Stimulated activated memory B cell treated with anti-CD40 and anti-IgM and Interleukin-4, amounts not matched to agents 10 μg/mL and 1 μg/mL and 100 μg/mL, for 72 hours (primary cell): ENCODE measurements around the gene AADAT.
"Not testable (repeated sequence)": the region's sequence is repeated elsewhere in the genome, so short reads cannot be mapped to it uniquely, and the experiment has no call there.

ENCODE experiments used
- ATAC-seq: fragments of 150-1000 bp; cut with Tn5 transposase; 2 replicates; pipeline ENCODE4 v1.10.0; 2021
- H3K27ac Mint-ChIP-seq: one replicate; pipeline ENCODE4 v1.8.0; 2022; ENCODE audit warnings: mild to moderate bottlenecking, mixed read lengths
- H3K27me3 Mint-ChIP-seq: one replicate; pipeline ENCODE4 v1.8.0; 2022; ENCODE audit warnings: mixed read lengths
- H3K36me3 Mint-ChIP-seq: one replicate; pipeline ENCODE4 v1.8.0; 2022; ENCODE audit warnings: mixed read lengths
- H3K4me1 Mint-ChIP-seq: one replicate; pipeline ENCODE4 v1.8.0; 2022; ENCODE audit warnings: mixed read lengths
- H3K4me3 Mint-ChIP-seq: one replicate; pipeline ENCODE4 v1.8.0; 2022; ENCODE audit warnings: mild to moderate bottlenecking, moderate library complexity, mixed read lengths
- H3K9me3 Mint-ChIP-seq: one replicate; pipeline ENCODE4 v1.8.0; 2022; ENCODE audit warnings: mixed read lengths

AADAT gene

DNA sequence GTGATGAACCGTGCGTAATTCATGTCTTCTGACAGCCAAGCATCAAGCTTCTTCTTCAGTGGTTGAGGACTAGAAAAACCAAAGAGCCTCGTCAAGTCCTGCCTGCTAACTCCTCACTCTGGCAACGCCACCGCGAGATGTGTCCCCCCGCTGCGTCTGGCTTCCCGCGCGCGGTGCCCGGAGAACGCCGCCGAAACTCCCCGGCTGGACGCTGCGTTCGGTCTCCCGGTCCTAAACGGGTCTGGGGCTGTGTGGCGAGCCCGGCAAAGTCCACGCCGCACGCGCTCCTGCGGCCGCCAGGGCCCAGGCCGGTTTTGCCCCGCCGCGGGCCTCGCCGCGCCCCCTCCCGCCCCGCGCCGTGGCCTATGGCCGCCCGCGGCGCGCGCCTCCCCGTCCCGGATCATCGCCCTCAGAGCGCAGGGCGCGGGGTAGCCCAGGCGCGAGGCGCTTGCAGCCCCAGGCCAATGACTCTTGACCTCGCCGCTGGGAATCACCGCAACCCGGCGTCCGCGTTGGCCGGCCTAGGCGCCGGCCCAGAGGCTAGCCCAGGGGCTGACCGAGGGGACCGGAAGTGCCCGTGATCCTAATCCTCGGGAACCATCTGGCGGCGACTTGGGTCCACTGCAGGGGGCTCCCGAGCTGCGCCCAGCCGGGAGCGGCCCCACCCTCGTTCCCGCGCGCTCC lies at the start of gene AADAT:
Gene AADAT (minus strand): TSS at position 289 of the 684 bp plus-strand sequence. CDS start 266 bp downstream, at position 23.
- ATAC-seq, result no peak
- H3K27ac Mint-ChIP-seq, result no peak within 1 kb of the TSS
- H3K27me3 Mint-ChIP-seq, result peaks cover 53% of the 10 kb centered on the region
- H3K4me3 Mint-ChIP-seq, result peak within 1 kb of the TSS; percentile 12
- no peaks in the 10 kb centered on the region for H3K9me3 Mint-ChIP-seq
- no peaks in the 10 kb centered on the region for H3K36me3 Mint-ChIP-seq
- no peaks in the 10 kb centered on the region for H3K4me1 Mint-ChIP-seq

GRCh38 chr4:170138580-170139194 lies 48.9 kb upstream of the AADAT start:
- Mint-ChIP-seq H3K27ac (no peak overlapping the region), H3K27me3 (no peaks in the 10 kb centered on the region), H3K4me1 (no peaks in the 10 kb centered on the region), H3K4me3 (no peak overlapping the region), H3K9me3 (no peaks in the 10 kb centered on the region), H3K36me3 (no peaks in the 10 kb centered on the region)
- peak; percentile 51 for ATAC-seq

GRCh38 chr4:170137927-170138326 lies 48.2 kb upstream of the AADAT start:
- no peak for ATAC-seq
- Mint-ChIP-seq H3K9me3 (peaks cover 4% of the 10 kb centered on the region), H3K4me3 (no peak overlapping the region), H3K27me3 (no peaks in the 10 kb centered on the region), H3K27ac (no peak overlapping the region), H3K4me1 (no peaks in the 10 kb centered on the region), H3K36me3 (no peaks in the 10 kb centered on the region)

DNA sequence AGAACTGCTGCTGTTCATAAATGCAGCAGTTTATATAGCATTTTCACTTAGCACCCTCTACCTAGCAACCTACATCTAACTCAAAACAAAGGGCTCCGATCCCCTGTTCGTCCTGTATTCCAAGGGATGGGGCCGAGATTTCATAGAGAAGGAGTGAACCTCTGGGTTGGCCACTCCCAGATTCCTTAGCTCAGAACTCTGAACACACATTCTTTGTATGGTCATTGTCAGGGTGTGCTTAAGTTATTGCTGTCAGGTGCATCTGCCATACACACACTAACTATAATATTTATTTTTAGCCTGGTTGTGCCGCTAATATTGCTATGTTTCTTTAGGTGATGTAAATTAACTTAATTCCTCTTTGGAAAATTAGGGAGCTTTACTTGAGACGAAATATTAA lies 47.7 kb upstream of the AADAT start:
- H3K4me3 Mint-ChIP-seq, result no peak overlapping the region
- H3K4me1 Mint-ChIP-seq, result no peaks in the 10 kb centered on the region
- no peak overlapping the region for H3K27ac Mint-ChIP-seq
- no peaks in the 10 kb centered on the region for H3K27me3 Mint-ChIP-seq
- no peak for ATAC-seq
- H3K9me3 Mint-ChIP-seq, result peaks cover 6% of the 10 kb centered on the region
- no peaks in the 10 kb centered on the region for H3K36me3 Mint-ChIP-seq

DNA sequence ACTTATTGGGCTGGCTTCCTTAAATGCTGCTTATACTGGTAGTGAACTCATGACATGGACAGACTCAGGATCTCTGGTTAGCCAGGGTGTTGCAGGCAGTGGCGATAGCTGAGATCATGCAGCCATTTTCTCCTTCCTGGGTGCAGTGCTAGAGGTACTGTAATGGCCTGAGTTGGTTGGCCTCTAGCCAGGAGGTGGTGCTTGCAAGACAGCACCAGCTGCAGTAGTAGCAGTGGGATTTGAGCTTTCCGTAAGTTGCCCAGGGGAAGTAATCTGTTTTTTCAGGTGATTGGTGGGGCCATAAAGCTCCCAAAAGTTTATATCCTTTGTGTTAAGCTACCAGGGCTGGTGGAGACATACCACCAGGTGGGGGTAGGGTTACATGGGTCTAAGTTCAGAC lies 45.1 kb upstream of the AADAT start:
- no peaks in the 10 kb centered on the region for H3K36me3 Mint-ChIP-seq
- no peak for ATAC-seq
- H3K4me3 Mint-ChIP-seq, result no peak overlapping the region
- H3K9me3 Mint-ChIP-seq, result peaks cover 6% of the 10 kb centered on the region
- H3K27ac Mint-ChIP-seq, result no peak overlapping the region
- H3K4me1 Mint-ChIP-seq, result no peaks in the 10 kb centered on the region
- no peaks in the 10 kb centered on the region for H3K27me3 Mint-ChIP-seq

DNA sequence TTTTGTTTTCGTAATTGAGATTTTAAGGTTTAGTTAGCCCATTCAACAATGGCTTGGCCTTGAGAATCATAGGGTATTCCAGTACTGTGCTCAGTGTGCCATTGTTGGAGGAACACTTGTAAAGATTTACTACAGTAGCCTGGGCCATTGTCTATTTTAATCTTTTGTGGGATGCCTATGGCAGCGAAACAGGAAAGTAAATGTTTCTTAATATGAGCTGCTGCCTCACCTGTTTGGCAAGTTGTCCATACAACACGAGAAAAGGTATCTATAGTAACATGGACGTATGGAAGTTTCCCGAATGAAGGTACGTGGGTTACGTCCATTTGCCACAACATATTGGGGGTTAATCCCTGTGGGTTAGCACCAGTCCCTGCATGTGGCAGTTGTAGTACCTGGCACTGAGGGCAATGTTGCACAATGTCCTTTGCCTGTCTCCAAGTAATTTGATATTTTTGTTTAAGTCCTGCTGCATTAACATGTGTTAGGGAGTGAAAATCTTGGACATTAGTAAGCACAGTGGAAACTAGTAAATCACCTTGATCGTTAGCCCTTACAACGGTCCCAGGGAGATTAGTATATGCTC lies 38.6 kb upstream of the AADAT start:
- no peaks in the 10 kb centered on the region for H3K36me3 Mint-ChIP-seq
- no peak for ATAC-seq
- peaks cover 4% of the 10 kb centered on the region for H3K9me3 Mint-ChIP-seq
- H3K27ac Mint-ChIP-seq, result no peak overlapping the region
- H3K4me1 Mint-ChIP-seq, result no peaks in the 10 kb centered on the region
- no peak overlapping the region for H3K4me3 Mint-ChIP-seq
- no peaks in the 10 kb centered on the region for H3K27me3 Mint-ChIP-seq

- Mint-ChIP-seq H3K9me3 (peaks cover 2% of the 10 kb centered on the region), H3K36me3 (no peaks in the 10 kb centered on the region), H3K27me3 (no peaks in the 10 kb centered on the region), H3K27ac (no peak overlapping the region), H3K4me3 (no peak overlapping the region), H3K4me1 (no peaks in the 10 kb centered on the region)
- no peak for ATAC-seq
Measured at GRCh38 chr4:170127758-170128157, 38.0 kb upstream of the AADAT start.

GRCh38 chr4:170124406-170124805 lies 34.6 kb upstream of the AADAT start:
- no peaks in the 10 kb centered on the region for H3K36me3 Mint-ChIP-seq
- no peaks in the 10 kb centered on the region for H3K9me3 Mint-ChIP-seq
- H3K4me1 Mint-ChIP-seq, result no peaks in the 10 kb centered on the region
- no peak overlapping the region for H3K27ac Mint-ChIP-seq
- no peaks in the 10 kb centered on the region for H3K27me3 Mint-ChIP-seq
- no peak overlapping the region for H3K4me3 Mint-ChIP-seq
- ATAC-seq, result no peak

GRCh38 chr4:170122252-170122651 lies 32.5 kb upstream of the AADAT start:
- H3K36me3 Mint-ChIP-seq, result no peaks in the 10 kb centered on the region
- no peak for ATAC-seq
- H3K4me1 Mint-ChIP-seq, result no peaks in the 10 kb centered on the region

GRCh38 chr4:170114636-170115035 lies 24.9 kb upstream of the AADAT start:
- no peaks in the 10 kb centered on the region for H3K4me1 Mint-ChIP-seq
- no peaks in the 10 kb centered on the region for H3K36me3 Mint-ChIP-seq
- H3K9me3 Mint-ChIP-seq, result no peaks in the 10 kb centered on the region
- no peak overlapping the region for H3K4me3 Mint-ChIP-seq
- no peaks in the 10 kb centered on the region for H3K27me3 Mint-ChIP-seq
- no peak overlapping the region for H3K27ac Mint-ChIP-seq
- no peak for ATAC-seq

More at GRCh38 chr4:170122252-170122651, 32.5 kb upstream of the AADAT start:
- Mint-ChIP-seq H3K4me3 (no peak overlapping the region), H3K9me3 (no peaks in the 10 kb centered on the region), H3K27me3 (no peaks in the 10 kb centered on the region), H3K27ac (no peak overlapping the region)

GRCh38 chr4:170114183-170114582 lies 24.4 kb upstream of the AADAT start:
- H3K27me3 Mint-ChIP-seq, ATAC-seq, H3K36me3 Mint-ChIP-seq: not testable (repeated sequence)

GRCh38 chr4:170111546-170111945 lies 21.8 kb upstream of the AADAT start:
- H3K36me3 Mint-ChIP-seq, result no peaks in the 10 kb centered on the region
- H3K4me3 Mint-ChIP-seq, result no peak overlapping the region
- H3K27ac Mint-ChIP-seq, result no peak overlapping the region
- H3K4me1 Mint-ChIP-seq, result no peaks in the 10 kb centered on the region
- no peaks in the 10 kb centered on the region for H3K9me3 Mint-ChIP-seq
- no peaks in the 10 kb centered on the region for H3K27me3 Mint-ChIP-seq
- no peak for ATAC-seq

More at GRCh38 chr4:170114183-170114582, 24.4 kb upstream of the AADAT start:
- H3K4me3 Mint-ChIP-seq, H3K27ac Mint-ChIP-seq, H3K9me3 Mint-ChIP-seq, H3K4me1 Mint-ChIP-seq: not testable (repeated sequence)

DNA sequence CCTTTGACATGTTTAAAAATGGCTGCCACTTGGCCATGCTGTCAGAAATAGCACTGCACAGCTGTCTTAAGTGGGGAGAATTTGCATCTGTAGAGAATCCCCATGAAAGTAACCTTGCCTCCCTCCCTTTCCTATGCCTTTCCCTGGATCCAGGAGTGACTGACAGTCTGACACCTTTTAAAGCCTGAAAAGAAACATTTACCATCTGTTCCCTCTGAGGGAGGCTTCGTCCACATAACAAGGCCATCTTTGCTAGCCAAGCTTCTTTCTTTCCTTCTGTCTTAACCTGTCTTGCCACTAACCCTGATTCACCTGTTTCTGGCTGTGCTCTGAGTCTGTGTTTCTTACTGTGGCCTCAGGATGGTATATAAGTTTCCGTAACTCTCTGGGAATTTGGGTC lies 21.3 kb upstream of the AADAT start:
- Mint-ChIP-seq H3K27me3 (no peaks in the 10 kb centered on the region), H3K27ac (no peak overlapping the region), H3K4me1 (no peaks in the 10 kb centered on the region), H3K4me3 (no peak overlapping the region), H3K9me3 (no peaks in the 10 kb centered on the region), H3K36me3 (no peaks in the 10 kb centered on the region)
- ATAC-seq, result no peak

GRCh38 chr4:170110285-170110672 lies 20.5 kb upstream of the AADAT start:
- Mint-ChIP-seq H3K9me3 (no peaks in the 10 kb centered on the region), H3K36me3 (no peaks in the 10 kb centered on the region), H3K4me1 (no peaks in the 10 kb centered on the region), H3K27ac (no peak overlapping the region), H3K27me3 (no peaks in the 10 kb centered on the region), H3K4me3 (no peak overlapping the region)
- no peak for ATAC-seq

DNA sequence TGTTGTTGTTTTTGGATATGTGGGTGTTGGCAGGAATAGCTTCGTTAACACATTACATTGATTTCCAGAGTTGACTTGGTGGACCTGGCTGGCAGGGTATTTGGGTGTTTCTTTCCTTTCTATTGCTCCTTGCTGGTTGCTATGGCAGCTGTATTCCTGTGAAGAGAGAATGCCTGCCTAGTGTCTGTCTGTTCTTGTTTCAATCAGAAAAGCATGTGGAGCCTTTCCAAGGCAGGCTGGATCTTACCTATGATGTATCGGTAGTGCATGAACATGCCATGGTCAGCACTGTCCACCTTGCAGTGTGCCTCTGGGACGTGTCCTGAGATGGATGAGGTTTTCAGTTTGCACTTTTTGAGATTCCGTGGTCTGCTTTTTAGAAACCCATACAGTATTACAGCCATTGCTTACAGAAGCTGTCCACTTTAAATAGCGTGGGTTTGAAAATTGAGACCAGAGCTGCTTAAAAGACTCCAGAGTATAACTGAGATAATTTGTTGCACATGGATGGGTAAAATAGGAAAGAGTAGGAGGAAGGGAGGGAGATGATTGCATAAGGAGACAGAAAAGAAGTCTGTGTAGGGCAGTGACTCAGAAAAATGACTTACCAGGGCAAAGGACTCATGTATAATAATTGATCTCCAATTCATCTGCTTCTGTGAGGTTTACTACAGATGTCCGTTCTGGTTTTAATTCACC lies 20.0 kb upstream of the AADAT start:
- no peak overlapping the region for H3K4me3 Mint-ChIP-seq
- no peak for ATAC-seq
- no peak overlapping the region for H3K27ac Mint-ChIP-seq
- no peaks in the 10 kb centered on the region for H3K36me3 Mint-ChIP-seq
- H3K4me1 Mint-ChIP-seq, result no peaks in the 10 kb centered on the region
- no peaks in the 10 kb centered on the region for H3K9me3 Mint-ChIP-seq
- H3K27me3 Mint-ChIP-seq, result no peaks in the 10 kb centered on the region
